HepG2 (cell line): ENCODE data around the gene SEMA3F. TPM values are rescaled to one million over a fixed set of nuclear protein-coding genes. Genes with fewer than 3 reads are reported as not detected.

Experiments
- ATAC-seq: fragments of 200-7000 bp; cut with Tn5 transposase; 3 replicates; pipeline ENCODE4 v1.9.1; 2020; ENCODE audit warnings: mild to moderate bottlenecking, moderate library complexity
- BruUV-seq: library from RNA; stranded (reverse); fragments of 400-500 nt; replicated peaks from 2 replicates; lab custom pipeline; 2021; lab: Mats Ljungman, UMichigan
- CTCF ChIA-PET: fragments of 300-600 bp; formaldehyde crosslinking; extraction: SDS; loops from one replicate; lab custom pipeline; 2021; ENCODE audit warnings: low total read pairs, inconsistent platforms, low intra/inter-chr PET ratio; lab: Yijun Ruan, JAX
- POLR2A ChIA-PET: fragments of 350-600 bp; sonication (Branson Sonifier 250); formaldehyde crosslinking; loops from one replicate; lab custom pipeline; 2020; ENCODE audit warnings: antibody characterized with exemption, inconsistent platforms; lab: Yijun Ruan, JAX
- DNase-seq: peaks from one replicate; pipeline ENCODE4 v3.0.0-alpha.2; 2015; ENCODE audit warnings: low spot score
- FAIRE-seq: peaks from 3 replicates; lab custom pipeline; 2011; peaks lifted over from hg19 to GRCh38; lab: Jason Lieb, UNC
- H2AFZ ChIP-seq: one replicate; pipeline ENCODE4 v1.6.1; 2011; ENCODE audit warnings: low read length, inconsistent platforms
- H3K27ac ChIP-seq: fragments of 300-600 bp; 3 replicates; pipeline ENCODE4 v1.8.0; 2011; ENCODE audit warnings: mixed run types, mild to moderate bottlenecking, mixed read lengths, low read length, inconsistent platforms; ENCODE audit not compliant: insufficient read depth; ENCODE audit errors: extremely low read length
- H3K27me3 ChIP-seq, 2 experiments: fragments of 200-600 bp in 1 of 2; 2 replicates in 1 of 2; 3 replicates in 1 of 2; pipeline versions ENCODE4 v1.6.0 to v1.8.0; 2011; ENCODE audit warnings: low read length in 2 of 2, mild to moderate bottlenecking in 2 of 2, moderate library complexity in 2 of 2, inconsistent platforms in 1 of 2; ENCODE audit not compliant: insufficient read depth in 2 of 2, control insufficient read depth in 1 of 2
- H3K36me3 ChIP-seq, 2 experiments: fragments of 200-600 bp in 1 of 2; replicated peaks in 1 of 2; 2 replicates in 1 of 2; 3 replicates in 1 of 2; pipeline versions ENCODE4 v1.5.1 to v1.8.0; 2011; ENCODE audit warnings: low read length in 2 of 2, inconsistent platforms in 1 of 2; ENCODE audit not compliant: insufficient read depth in 2 of 2, control insufficient read depth in 1 of 2
- H3K4me1 ChIP-seq: 2 replicates; pipeline ENCODE4 v1.5.1; 2012; ENCODE audit warnings: low read length, inconsistent platforms; ENCODE audit not compliant: insufficient read depth
- H3K4me2 ChIP-seq: 2 replicates; pipeline ENCODE4 v1.6.0; 2011; ENCODE audit warnings: low read depth, low read length, inconsistent platforms
- H3K4me3 ChIP-seq, 3 experiments: fragments of 200-600 bp in 1 of 3; sonication (generic), shearing (Covaris generic) in 1 of 3; replicated peaks in 1 of 3; 2 replicates each; pipeline ENCODE4 v1.5.1; 2011 to 2016; ENCODE audit warnings: low read length in 3 of 3, inconsistent platforms in 2 of 3, low read depth in 2 of 3, mild to moderate bottlenecking in 2 of 3, control low read depth in 1 of 3, mixed read lengths in 1 of 3; ENCODE audit not compliant: insufficient read depth in 1 of 3
- H3K79me2 ChIP-seq: one replicate; pipeline ENCODE4 v1.6.1; 2011; ENCODE audit warnings: low read length, inconsistent platforms; ENCODE audit not compliant: insufficient read depth
- H3K9ac ChIP-seq: 2 replicates; pipeline ENCODE4 v1.6.0; 2011; ENCODE audit warnings: mild to moderate bottlenecking, low read depth, low read length, inconsistent platforms; ENCODE audit not compliant: insufficient read depth
- H3K9me3 ChIP-seq: 2 replicates; pipeline ENCODE4 v1.5.1; 2012; ENCODE audit warnings: mild to moderate bottlenecking, low read length
- H4K20me1 ChIP-seq: 2 replicates; pipeline ENCODE4 v1.6.0; 2011; ENCODE audit warnings: inconsistent platforms, mild to moderate bottlenecking, low read length, moderate library complexity; ENCODE audit not compliant: insufficient read depth
- ERF ChIP-seq: IDR thresholded peaks from 2 replicates; pipeline ENCODE4 v1.6.1; 2018; ENCODE audit warnings: missing biosample characterization, missing genetic modification reagents
- IRX3 ChIP-seq: sonication (generic); formaldehyde crosslinking; IDR thresholded peaks from 2 replicates; pipeline ENCODE4 v1.8.1; 2023; ENCODE audit warnings: mild to moderate bottlenecking, low read depth, missing genetic modification reagents, borderline replicate concordance
- TCF7L2 ChIP-seq: IDR thresholded peaks from 2 replicates; pipeline ENCODE4 v1.6.1; 2011; ENCODE audit warnings: mild to moderate bottlenecking, low read depth, low read length, moderate library complexity
- WGBS: methylation state at CpG from one replicate; pipeline ENCODE4 v1.1.6; 2017; ENCODE audit warnings: low lambda C conversion rate; 5-methylcytosine and 5-hydroxymethylcytosine counted together
- in situ Hi-C: cut with HindIII; loops from 2 replicates; pipeline ENCODE4 v1.10.0; 2017; ENCODE audit warnings: low pct_unique_long_range_greater_than_20kb; ENCODE audit not compliant: extremely low pct_ligation_motif_present
- intact Hi-C: fragments of 100-400 bp; cut with micrococcal nuclease; formaldehyde crosslinking; loops from one replicate; pipeline ENCODE4 v1.10.0; 2022; ENCODE audit not compliant: unreplicated experiment
- polyA plus RNA-seq, 8 experiments: library from polyadenylated mRNA; depleted of rRNA in 3 of 8; stranded (reverse) in 7 of 8; unstranded in 1 of 8; fragments of >200 nt; fragmentation: Illumina TruSeq in 4 of 8; extraction: Trizol in 4 of 8; gene quantifications; 2 replicates each; pipeline versions ENCODE4 v1.2.1 to v1.2.3, GENCODE V29; 2011 to 2016; ENCODE audit warnings: low read depth in 4 of 8, missing spikeins in 1 of 8, mixed read lengths in 1 of 8; ENCODE audit not compliant: insufficient read depth in 1 of 8
- total RNA-seq, 5 experiments: library from RNA; depleted of rRNA; stranded (reverse); fragments of >200 nt; fragmentation: Illumina TruSeq; extraction: Trizol; gene quantifications; 2 replicates each; pipeline ENCODE4 v1.2.3, GENCODE V29; 2016; ENCODE audit warnings: low read depth in 1 of 5
- TF ChIP-seq, protein P1 (sequence below): IDR thresholded peaks from 2 replicates; pipeline ENCODE4 v1.6.1; 2016; ENCODE audit warnings: missing compliant biosample characterization, missing genetic modification reagents, borderline replicate concordance
- TF ChIP-seq, protein P2 (sequence below): sonication (generic); formaldehyde crosslinking; IDR thresholded peaks from 2 replicates; pipeline ENCODE4 v1.4.0; 2020; ENCODE audit warnings: missing genetic modification reagents
- TF ChIP-seq, protein P3 (sequence below): sonication (generic); formaldehyde crosslinking; IDR thresholded peaks from 2 replicates; pipeline ENCODE4 v1.4.0; 2020; ENCODE audit warnings: missing genetic modification reagents
- TF ChIP-seq, protein P4 (sequence below): sonication (generic); formaldehyde crosslinking; IDR thresholded peaks from 2 replicates; pipeline ENCODE4 v1.5.1; 2020; ENCODE audit warnings: mild to moderate bottlenecking, missing genetic modification reagents, moderate library complexity

SEMA3F gene
- total and polyA plus RNA-seq, 2 of the 13 experiments (the other 11 are each of a cell fraction or from before 2014, with no cell fraction given): 7.6 to 17.2 TPM

DNA sequence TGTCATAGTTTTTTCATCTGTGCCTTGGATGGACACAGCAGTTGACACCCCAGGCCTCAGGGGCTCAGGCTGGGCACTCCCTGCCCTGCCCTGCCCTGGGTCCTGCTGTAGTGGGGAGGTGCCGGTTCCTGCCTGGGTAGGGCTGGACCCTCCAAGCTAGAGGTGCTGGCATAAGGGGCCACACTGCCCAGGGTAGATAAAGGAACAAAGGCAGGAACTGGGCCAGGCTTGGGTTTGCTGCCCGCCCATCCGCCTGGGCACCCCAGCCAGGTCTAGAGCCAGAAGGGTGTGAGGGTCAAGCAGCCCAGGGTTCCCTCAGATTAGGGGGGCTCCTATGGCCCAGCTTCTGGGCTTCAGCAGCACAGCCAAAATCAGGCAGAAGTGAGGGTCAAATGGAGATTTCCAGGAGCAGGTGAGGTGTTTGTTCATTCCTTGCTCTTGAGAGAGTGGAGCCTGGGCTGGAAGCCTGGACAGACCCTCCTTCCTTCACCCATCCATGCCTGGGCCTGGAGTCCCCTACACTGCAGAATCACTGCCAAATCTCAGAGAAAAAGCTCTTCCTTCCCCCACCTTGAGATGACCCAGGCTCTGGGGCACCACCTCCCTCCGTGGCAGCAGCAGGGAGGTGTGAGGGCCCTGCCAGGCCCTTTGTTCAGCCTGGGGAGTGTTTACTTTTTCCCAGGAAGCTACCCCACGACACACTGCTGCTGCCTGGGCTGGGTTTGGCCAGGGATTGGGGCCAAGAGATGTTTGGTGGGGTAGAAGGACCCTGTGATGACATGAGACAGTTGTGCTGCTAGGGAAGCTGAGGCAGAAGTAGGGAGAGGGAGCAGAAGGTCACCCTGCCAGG, 7.1 kb downstream of the SEMA3F start:
- no peak for FAIRE-seq
- Histone ChIP-seq H3K9me3 (no peaks in the 10 kb centered on the region), H3K36me3 (peaks cover 0 to 13% of the 10 kb centered on the region in 2 experiments; a peak in 1 of 5 replicates), H3K4me1 (peaks cover 75% of the 10 kb centered on the region), H3K9ac (no peak overlapping the region), H3K79me2 (peaks cover 5% of the 10 kb centered on the region), H3K27ac (no peak overlapping the region), H4K20me1 (no peaks in the 10 kb centered on the region), H3K4me3 (no peak overlapping the region), H2AFZ (no peak overlapping the region), H3K4me2 (no peak overlapping the region), H3K27me3 (no peaks in the 10 kb centered on the region)
- BruUV-seq: no TSS peak
- ChIA-PET CTCF (no interaction called here), POLR2A (interaction anchor here (0.5 kb wide), 1 partner anchor 55 kb away, joined by 3 read pairs; no protein-coding TSS in a partner anchor)
- in situ Hi-C loops (no loop called here), intact Hi-C loops (no loop called here)
- TF ChIP-seq, protein P1, sequence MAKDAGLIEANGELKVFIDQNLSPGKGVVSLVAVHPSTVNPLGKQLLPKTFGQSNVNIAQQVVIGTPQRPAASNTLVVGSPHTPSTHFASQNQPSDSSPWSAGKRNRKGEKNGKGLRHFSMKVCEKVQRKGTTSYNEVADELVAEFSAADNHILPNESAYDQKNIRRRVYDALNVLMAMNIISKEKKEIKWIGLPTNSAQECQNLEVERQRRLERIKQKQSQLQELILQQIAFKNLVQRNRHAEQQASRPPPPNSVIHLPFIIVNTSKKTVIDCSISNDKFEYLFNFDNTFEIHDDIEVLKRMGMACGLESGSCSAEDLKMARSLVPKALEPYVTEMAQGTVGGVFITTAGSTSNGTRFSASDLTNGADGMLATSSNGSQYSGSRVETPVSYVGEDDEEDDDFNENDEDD (CRISPR knock-in tag): no peak
- no peak for TF ChIP-seq TCF7L2
- TF ChIP-seq ERF (CRISPR knock-in tag): no peak
- TF ChIP-seq, protein P2, sequence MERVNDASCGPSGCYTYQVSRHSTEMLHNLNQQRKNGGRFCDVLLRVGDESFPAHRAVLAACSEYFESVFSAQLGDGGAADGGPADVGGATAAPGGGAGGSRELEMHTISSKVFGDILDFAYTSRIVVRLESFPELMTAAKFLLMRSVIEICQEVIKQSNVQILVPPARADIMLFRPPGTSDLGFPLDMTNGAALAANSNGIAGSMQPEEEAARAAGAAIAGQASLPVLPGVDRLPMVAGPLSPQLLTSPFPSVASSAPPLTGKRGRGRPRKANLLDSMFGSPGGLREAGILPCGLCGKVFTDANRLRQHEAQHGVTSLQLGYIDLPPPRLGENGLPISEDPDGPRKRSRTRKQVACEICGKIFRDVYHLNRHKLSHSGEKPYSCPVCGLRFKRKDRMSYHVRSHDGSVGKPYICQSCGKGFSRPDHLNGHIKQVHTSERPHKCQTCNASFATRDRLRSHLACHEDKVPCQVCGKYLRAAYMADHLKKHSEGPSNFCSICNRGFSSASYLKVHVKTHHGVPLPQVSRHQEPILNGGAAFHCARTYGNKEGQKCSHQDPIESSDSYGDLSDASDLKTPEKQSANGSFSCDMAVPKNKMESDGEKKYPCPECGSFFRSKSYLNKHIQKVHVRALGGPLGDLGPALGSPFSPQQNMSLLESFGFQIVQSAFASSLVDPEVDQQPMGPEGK (CRISPR knock-in tag): peak; percentile 37
- TF ChIP-seq, protein P3, sequence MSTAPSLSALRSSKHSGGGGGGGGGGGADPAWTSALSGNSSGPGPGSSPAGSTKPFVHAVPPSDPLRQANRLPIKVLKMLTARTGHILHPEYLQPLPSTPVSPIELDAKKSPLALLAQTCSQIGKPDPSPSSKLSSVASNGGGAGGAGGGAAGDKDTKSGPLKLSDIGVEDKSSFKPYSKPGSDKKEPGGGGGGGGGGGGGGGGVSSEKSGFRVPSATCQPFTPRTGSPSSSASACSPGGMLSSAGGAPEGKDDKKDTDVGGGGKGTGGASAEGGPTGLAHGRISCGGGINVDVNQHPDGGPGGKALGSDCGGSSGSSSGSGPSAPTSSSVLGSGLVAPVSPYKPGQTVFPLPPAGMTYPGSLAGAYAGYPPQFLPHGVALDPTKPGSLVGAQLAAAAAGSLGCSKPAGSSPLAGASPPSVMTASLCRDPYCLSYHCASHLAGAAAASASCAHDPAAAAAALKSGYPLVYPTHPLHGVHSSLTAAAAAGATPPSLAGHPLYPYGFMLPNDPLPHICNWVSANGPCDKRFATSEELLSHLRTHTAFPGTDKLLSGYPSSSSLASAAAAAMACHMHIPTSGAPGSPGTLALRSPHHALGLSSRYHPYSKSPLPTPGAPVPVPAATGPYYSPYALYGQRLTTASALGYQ (CRISPR knock-in tag): no peak
- TF ChIP-seq, protein P4, sequence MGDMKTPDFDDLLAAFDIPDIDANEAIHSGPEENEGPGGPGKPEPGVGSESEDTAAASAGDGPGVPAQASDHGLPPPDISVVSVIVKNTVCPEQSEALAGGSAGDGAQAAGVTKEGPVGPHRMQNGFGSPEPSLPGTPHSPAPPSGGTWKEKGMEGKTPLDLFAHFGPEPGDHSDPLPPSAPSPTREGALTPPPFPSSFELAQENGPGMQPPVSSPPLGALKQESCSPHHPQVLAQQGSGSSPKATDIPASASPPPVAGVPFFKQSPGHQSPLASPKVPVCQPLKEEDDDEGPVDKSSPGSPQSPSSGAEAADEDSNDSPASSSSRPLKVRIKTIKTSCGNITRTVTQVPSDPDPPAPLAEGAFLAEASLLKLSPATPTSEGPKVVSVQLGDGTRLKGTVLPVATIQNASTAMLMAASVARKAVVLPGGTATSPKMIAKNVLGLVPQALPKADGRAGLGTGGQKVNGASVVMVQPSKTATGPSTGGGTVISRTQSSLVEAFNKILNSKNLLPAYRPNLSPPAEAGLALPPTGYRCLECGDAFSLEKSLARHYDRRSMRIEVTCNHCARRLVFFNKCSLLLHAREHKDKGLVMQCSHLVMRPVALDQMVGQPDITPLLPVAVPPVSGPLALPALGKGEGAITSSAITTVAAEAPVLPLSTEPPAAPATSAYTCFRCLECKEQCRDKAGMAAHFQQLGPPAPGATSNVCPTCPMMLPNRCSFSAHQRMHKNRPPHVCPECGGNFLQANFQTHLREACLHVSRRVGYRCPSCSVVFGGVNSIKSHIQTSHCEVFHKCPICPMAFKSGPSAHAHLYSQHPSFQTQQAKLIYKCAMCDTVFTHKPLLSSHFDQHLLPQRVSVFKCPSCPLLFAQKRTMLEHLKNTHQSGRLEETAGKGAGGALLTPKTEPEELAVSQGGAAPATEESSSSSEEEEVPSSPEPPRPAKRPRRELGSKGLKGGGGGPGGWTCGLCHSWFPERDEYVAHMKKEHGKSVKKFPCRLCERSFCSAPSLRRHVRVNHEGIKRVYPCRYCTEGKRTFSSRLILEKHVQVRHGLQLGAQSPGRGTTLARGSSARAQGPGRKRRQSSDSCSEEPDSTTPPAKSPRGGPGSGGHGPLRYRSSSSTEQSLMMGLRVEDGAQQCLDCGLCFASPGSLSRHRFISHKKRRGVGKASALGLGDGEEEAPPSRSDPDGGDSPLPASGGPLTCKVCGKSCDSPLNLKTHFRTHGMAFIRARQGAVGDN: peak; percentile 31; the same call in 1 of the 2 replicates
- TF ChIP-seq IRX3 (CRISPR knock-in tag): no peak
- no peak for DNase-seq
- 31% methylated on average over 2 of the region's 5 CpGs for WGBS
- ATAC-seq: no peak
